HG02938 (cell line): ENCODE results near the gene CLMP.

Experiments
- ATAC-seq: cut with Tn5 transposase; IDR thresholded peaks from one replicate; pipeline ENCODE4 v1.9.1; 2021; ENCODE audit warnings: mild to moderate bottlenecking, moderate library complexity; ENCODE audit not compliant: unreplicated experiment

CLMP gene

GRCh38 chr11:123191939-123192338, 3.1 kb downstream of the CLMP start:
- ATAC-seq: no peak

GRCh38 chr11:123190518-123190917, 4.5 kb downstream of the CLMP start:
- no peak for ATAC-seq

- ATAC-seq: no peak
Observed at GRCh38 chr11:123188508-123189165, 6.4 kb downstream of the CLMP start.

- no peak for ATAC-seq
Observed at GRCh38 chr11:123187665-123188507, 7.2 kb downstream of the CLMP start.

- ATAC-seq: no peak
Observed at GRCh38 chr11:123187248-123187647, 7.8 kb downstream of the CLMP start.

GRCh38 chr11:123186286-123186685, 8.8 kb downstream of the CLMP start:
- no peak for ATAC-seq

GRCh38 chr11:123185326-123185725, 9.7 kb downstream of the CLMP start:
- ATAC-seq: no peak

GRCh38 chr11:123184531-123184930, 10.5 kb downstream of the CLMP start:
- no peak for ATAC-seq

- ATAC-seq: no peak
Observed at GRCh38 chr11:123183391-123184099, 11.5 kb downstream of the CLMP start.

GRCh38 chr11:123181767-123182500, 13.1 kb downstream of the CLMP start:
- ATAC-seq: no peak

GRCh38 chr11:123181075-123181474, 14.0 kb downstream of the CLMP start:
- no peak for ATAC-seq

GRCh38 chr11:123180574-123180973, 14.5 kb downstream of the CLMP start:
- ATAC-seq: no peak

GRCh38 chr11:123180166-123180565, 14.9 kb downstream of the CLMP start:
- no peak for ATAC-seq

- ATAC-seq: no peak
Observed at GRCh38 chr11:123179586-123179985, 15.5 kb downstream of the CLMP start.

GRCh38 chr11:123178186-123178585, 16.9 kb downstream of the CLMP start:
- no peak for ATAC-seq

GRCh38 chr11:123176785-123177184, 18.3 kb downstream of the CLMP start:
- ATAC-seq: no peak

- no peak for ATAC-seq
Observed at GRCh38 chr11:123174196-123175183, 20.6 kb downstream of the CLMP start.

GRCh38 chr11:123173856-123174186, 21.2 kb downstream of the CLMP start:
- no peak for ATAC-seq

GRCh38 chr11:123173040-123173855, 21.8 kb downstream of the CLMP start:
- ATAC-seq: no peak
